Left lung (tissue), 10 donors: Measurements from ENCODE around the gene CAPN12. TPM values are rescaled to one million over a fixed set of nuclear protein-coding genes. Genes with fewer than 3 reads are reported as not detected.
"Not testable (repeated sequence)": the region's sequence is repeated elsewhere in the genome, so short reads cannot be mapped to it uniquely, and the experiment has no call there.

Experiments
- ATAC-seq: fragments of 200-7000 bp; cut with Tn5 transposase; one replicate; pipeline ENCODE4 v1.9.1; 2020; ENCODE audit warnings: moderate library complexity
- DNase-seq, 4 donors: peaks; one replicate each; pipeline ENCODE4 v3.0.0-alpha.2; 2013 to 2020
- H3K27ac ChIP-seq, 2 donors: fragments of 200-600 bp; sonication (generic) in 1 of 2; one replicate each; pipeline versions ENCODE4 v1.5.0 to v1.8.0; 2020 to 2021
- H3K27me3 ChIP-seq, 2 donors: fragments of 200-600 bp; sonication (generic) in 1 of 2; one replicate each; pipeline versions ENCODE4 v1.5.0 to v1.8.0; 2020 to 2021
- H3K36me3 ChIP-seq, 2 donors: fragments of 200-600 bp; sonication (generic) in 1 of 2; one replicate each; pipeline versions ENCODE4 v1.5.0 to v1.8.0; 2020 to 2021
- H3K4me1 ChIP-seq, 2 donors: fragments of 200-600 bp; one replicate each; pipeline ENCODE4 v1.8.0; 2021
- H3K4me3 ChIP-seq, 2 donors: fragments of 200-600 bp; sonication (generic) in 1 of 2; one replicate each; pipeline versions ENCODE4 v1.5.0 to v1.8.0; 2020 to 2021; ENCODE audit warnings: mild to moderate bottlenecking in 1 of 2
- H3K9me3 ChIP-seq, 2 donors: fragments of 200-600 bp; sonication (generic) in 1 of 2; one replicate each; pipeline versions ENCODE4 v1.5.0 to v1.8.0; 2020 to 2021
- intact Hi-C, 2 donors: fragments of 100-400 bp; cut with DNase I; formaldehyde crosslinking; loops; one replicate each; pipeline versions ENCODE4 v1.11.2 to v1.14.2; 2022
- polyA plus RNA-seq, 6 donors: library from polyadenylated mRNA; unstranded; fragments of 120-200 nt; gene quantifications; one replicate each; pipeline ENCODE4 v1.2.1, GENCODE V29; 2013; ENCODE audit not compliant: insufficient read length in 6 of 6
- total RNA-seq, 2 donors: library from RNA; stranded (reverse); fragmentation: NEBNext Ultra II Directional; extraction: Animal tissue kit (Norgen Biotek cat#: 25700); gene quantifications; one replicate each; pipeline ENCODE4 v1.2.1, GENCODE V29; 2021
- TF ChIP-seq, protein P1 (sequence below), 2 donors: fragments of 200-600 bp; sonication (generic) in 1 of 2; IDR thresholded peaks; one replicate each; pipeline versions ENCODE4 v1.5.0 to v1.8.0; 2021; ENCODE audit warnings: antibody characterized with exemption in 2 of 2
- donor health status: DM: no; HTN: yes; CAD: no.
- donor health status: DM: no; HTN: no; CAD: no.

CAPN12 gene
- total and polyA plus RNA-seq, 8 donors: 1.6 to 4.9 (median 4.6) TPM

DNA sequence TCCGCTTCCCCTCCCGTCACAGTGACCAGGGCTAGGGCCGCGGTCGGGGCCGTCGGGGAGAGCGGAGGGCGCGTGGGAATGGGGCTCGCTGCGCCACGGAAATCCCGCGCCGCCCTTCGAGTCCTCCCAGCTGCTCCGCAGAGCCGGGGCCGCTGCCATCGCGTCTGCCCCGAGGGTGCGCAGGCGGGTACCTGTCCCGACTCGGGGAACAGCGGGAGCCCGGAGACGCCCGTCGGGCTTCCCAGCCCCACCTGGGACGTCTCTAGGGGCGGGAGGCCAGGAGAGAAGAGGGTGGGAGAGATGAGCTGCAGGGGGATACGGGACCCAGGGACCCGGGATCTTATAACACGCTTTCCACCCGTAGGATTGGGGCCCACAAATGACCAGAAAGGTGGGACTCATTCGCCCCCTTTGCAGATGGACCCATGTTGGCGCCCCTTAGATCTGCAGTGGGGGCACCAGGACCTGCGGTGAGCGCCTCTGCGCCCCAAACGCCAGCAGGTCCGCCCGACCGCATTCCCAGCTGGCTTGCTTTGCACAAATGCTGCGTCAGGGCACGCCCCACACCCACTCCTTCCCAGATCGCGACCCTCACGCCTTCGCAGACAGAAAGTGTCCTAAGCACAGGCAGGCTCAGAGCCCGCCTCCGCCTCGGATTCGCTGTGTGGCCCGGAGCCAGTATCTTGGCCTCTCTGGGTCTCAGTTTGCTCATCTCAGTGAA is 26.1 kb upstream of the CAPN12 start:
- intact Hi-C loops, H3K36me3 ChIP-seq, DNase-seq, H3K9me3 ChIP-seq, H3K27me3 ChIP-seq, H3K4me1 ChIP-seq: not testable (repeated sequence)
- ATAC-seq: peak; percentile 33
- Histone ChIP-seq H3K4me3 (peak overlapping the region in 1 of 2 donors; percentile 43), H3K27ac (peak overlapping the region in 1 of 2 donors; percentile 60)

DNA sequence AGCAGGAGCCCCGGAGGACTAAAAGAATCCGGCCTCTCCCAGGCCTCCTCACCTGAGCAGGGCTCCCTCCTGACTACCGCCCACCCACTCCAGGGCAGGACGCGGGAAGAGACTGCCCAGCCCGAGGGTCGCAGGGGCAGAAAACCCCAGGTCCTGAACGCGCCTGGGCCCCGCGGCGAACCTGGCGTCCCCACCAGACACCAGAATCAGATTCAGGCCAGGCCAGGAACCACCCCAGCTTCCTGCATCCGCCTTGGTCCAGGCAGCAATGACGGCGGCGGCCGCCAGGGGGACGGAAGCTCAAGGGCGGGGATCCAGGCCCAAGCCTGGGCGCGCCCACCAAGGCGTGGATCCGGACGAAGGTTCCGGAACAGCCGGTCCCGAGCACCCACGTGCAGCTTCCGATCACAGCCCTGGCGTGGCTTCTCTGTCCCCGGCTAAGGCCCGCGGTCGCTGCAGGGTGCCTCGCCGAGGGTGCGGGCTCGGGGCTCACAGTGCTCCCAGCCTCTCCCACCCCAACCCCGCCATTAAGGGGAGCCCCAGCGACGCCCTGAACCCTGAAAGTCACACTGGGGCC is 25.4 kb upstream of the CAPN12 start:
- Histone ChIP-seq H3K27ac (peak overlapping the region in 1 of 2 donors; percentile 60), H3K4me3 (peak overlapping the region in 1 of 2 donors; percentile 43), H3K9me3 (no peaks in the 10 kb centered on the region), H3K27me3 (no peaks in the 10 kb centered on the region), H3K4me1 (peaks cover 0 to 8% of the 10 kb centered on the region in 2 donors), H3K36me3 (no peaks in the 10 kb centered on the region)
- DNase-seq (peak; percentile 68 to 98 (median 87)), ATAC-seq (peak; percentile 83)
- TF ChIP-seq, protein P1, sequence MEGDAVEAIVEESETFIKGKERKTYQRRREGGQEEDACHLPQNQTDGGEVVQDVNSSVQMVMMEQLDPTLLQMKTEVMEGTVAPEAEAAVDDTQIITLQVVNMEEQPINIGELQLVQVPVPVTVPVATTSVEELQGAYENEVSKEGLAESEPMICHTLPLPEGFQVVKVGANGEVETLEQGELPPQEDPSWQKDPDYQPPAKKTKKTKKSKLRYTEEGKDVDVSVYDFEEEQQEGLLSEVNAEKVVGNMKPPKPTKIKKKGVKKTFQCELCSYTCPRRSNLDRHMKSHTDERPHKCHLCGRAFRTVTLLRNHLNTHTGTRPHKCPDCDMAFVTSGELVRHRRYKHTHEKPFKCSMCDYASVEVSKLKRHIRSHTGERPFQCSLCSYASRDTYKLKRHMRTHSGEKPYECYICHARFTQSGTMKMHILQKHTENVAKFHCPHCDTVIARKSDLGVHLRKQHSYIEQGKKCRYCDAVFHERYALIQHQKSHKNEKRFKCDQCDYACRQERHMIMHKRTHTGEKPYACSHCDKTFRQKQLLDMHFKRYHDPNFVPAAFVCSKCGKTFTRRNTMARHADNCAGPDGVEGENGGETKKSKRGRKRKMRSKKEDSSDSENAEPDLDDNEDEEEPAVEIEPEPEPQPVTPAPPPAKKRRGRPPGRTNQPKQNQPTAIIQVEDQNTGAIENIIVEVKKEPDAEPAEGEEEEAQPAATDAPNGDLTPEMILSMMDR (IDR thresholded peaks at IDR 0.05): peak; percentile 51 to 95
- intact Hi-C loops: no loop called here

DNA sequence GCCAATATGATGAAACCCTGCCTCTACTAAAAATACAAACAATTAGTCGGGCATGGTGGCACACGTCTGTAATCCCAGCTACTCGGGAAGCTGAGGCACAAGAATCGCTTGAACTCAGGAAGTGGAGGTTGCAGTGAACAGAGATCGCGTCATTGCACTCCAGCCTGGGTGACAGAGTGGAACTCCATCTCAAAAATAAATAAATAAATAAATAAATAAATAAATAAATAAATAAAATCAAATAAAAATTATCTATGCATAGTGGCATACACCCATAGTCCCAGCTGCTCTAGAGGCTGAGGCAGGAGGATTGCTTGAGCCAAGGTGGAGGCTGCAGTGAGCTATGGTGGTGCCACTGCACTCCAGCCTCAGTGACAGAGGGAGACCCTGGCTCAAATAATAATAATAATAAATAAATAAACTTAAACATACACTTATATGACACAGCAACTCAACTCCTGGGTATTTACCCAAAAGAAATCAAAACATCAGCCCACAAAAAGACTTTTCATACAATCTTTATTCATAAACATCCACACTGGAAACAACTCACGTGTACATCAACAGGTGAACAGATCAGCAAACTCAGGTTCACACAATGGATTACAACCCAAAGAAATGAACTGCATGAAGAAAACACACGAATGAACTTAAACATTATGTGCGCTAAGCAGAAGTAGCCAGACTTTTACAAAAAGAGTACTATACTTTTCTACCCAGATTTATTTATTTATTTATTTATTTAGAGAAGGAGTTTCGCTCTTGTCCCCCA is 22.2 kb upstream of the CAPN12 start:
- DNase-seq (no peak), ATAC-seq (no peak)
- H3K27ac ChIP-seq: no peak overlapping the region
- H3K27me3 ChIP-seq: no peaks in the 10 kb centered on the region
- H3K9me3 ChIP-seq: no peaks in the 10 kb centered on the region
- H3K4me1 ChIP-seq: peaks cover 0 to 8% of the 10 kb centered on the region in 2 donors
- no peaks in the 10 kb centered on the region for H3K36me3 ChIP-seq
- no peak overlapping the region for H3K4me3 ChIP-seq
- intact Hi-C loops: no loop called here
- TF ChIP-seq, protein P1 (IDR thresholded peaks at IDR 0.05): no peak

DNA sequence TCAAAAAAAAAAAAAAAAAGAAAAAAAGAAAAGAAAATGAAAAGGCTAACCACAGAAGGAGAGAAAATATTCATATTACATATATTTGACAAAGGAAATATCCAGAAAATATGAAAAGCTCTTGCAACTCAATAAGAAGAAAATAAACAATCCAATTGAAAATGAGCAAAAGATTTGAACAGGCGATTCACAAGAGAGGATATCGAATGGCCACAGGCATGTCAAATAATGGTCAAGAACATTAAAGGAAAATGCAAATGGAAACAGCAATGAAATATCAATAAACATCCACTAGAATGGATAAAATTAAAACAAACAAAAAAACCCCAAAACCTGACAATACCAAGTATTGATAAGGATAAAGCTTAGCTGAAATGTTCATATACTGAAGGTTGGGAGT is 20.9 kb upstream of the CAPN12 start:
- Histone ChIP-seq H3K4me1 (peaks cover 0 to 8% of the 10 kb centered on the region in 2 donors), H3K4me3 (no peak overlapping the region), H3K27me3 (no peaks in the 10 kb centered on the region), H3K27ac (no peak overlapping the region), H3K9me3 (no peaks in the 10 kb centered on the region), H3K36me3 (no peaks in the 10 kb centered on the region)
- intact Hi-C loops: no loop called here
- DNase-seq (no peak), ATAC-seq (no peak)
- TF ChIP-seq, protein P1 (IDR thresholded peaks at IDR 0.05): no peak

DNA sequence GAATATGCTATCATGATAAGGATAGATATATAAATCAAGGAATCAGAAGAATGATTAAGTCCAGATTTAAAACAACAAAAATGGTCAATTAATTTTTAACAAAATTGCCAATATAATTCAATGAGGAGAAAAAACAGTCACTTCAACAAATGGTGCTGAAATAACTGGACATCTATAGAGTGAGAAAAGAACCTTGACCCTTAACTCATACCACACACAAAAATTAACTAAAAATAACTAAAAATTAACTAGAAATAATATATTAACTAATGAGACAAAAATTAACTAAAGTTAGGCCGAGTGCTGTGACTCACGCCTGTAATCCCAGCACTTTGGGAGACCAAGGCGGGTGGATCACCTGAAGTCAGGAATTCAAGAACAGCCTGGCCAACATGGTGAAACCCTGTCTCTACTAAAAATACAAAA is 19.5 kb upstream of the CAPN12 start:
- H3K4me3 ChIP-seq: no peak overlapping the region
- no peak for ATAC-seq
- no peaks in the 10 kb centered on the region for H3K36me3 ChIP-seq
- intact Hi-C loops: no loop called here
- H3K27me3 ChIP-seq: no peaks in the 10 kb centered on the region
- no peak for DNase-seq
- no peaks in the 10 kb centered on the region for H3K4me1 ChIP-seq
- TF ChIP-seq, protein P1 (IDR thresholded peaks at IDR 0.05): no peak
- no peaks in the 10 kb centered on the region for H3K9me3 ChIP-seq
- no peak overlapping the region for H3K27ac ChIP-seq

DNA sequence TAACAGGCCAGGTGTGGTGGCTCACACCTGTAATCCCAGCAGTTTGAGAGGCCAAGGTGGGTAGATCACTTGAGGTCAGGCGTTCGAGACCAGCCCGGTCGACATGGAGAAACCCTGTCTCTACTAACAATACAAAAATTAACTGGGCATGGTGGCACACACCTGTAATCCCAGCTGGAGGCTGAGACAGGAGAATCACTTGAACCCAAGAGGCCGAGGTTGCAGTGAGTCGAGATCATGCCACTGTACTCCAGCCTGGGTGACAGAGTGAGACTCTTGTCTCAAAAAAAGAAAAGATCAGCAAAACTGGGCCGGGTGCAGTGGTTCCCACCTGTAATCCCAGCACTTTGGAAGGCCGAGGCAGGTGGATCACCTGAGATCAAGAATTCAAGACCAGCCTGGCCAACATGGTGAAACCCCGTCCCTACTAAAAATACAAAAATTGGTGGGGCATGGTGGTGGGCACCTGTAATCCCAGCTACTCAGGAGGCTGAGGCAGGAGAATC is 17.7 kb upstream of the CAPN12 start:
- H3K27ac ChIP-seq, ATAC-seq, H3K4me3 ChIP-seq, H3K4me1 ChIP-seq, H3K27me3 ChIP-seq, H3K36me3 ChIP-seq, intact Hi-C loops, H3K9me3 ChIP-seq, DNase-seq: not testable (repeated sequence)

DNA sequence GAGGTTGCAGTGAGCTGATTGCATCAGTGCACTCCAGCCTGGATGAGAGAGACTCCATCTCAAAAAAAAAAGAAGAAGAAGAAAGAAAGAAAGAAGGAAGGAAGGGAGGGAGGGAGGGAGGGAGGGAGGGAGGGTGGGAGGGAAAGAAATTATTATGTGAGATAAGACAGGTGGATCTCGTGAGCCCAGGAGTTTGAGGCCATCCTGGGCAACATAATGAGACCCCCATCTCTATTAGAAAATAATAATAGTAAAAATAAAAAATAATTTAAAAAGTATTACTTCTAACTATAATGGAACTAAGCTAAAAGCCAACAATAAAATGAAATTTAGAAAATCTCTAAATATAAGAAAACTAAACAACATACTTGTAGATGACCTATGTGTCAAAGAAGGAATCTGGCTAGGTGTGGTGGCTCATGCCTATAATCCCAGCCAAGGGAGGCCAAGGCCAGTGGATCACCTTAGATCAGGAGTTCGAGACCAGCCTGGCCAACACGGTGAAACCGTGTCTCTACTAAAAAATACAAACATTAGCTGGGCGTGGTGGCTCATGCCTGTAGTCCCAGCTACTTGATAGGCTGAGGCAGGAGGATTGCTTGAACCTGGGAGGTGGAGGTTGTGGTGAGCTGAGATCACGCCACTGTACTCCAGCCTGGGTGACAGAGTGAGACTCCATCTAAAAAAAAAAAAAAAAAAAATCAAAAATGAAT is 16.7 kb upstream of the CAPN12 start:
- ATAC-seq, H3K27ac ChIP-seq, intact Hi-C loops: not testable (repeated sequence)

More for the DNA sequence above, 16.7 kb upstream of the CAPN12 start:
- not testable (repeated sequence) for H3K4me3 ChIP-seq, DNase-seq, H3K4me1 ChIP-seq, H3K27me3 ChIP-seq, H3K9me3 ChIP-seq, H3K36me3 ChIP-seq
